Transverse colon (tissue), 4 donors: Measurements from ENCODE around the gene TOMM34. TPM values are rescaled to one million over a fixed set of nuclear protein-coding genes. Genes with fewer than 3 reads are reported as not detected.

ENCODE experiments used
- DNase-seq: peaks from one replicate; pipeline ENCODE4 v3.0.0-alpha.2; 2019
- H3K27ac ChIP-seq, 4 donors: fragments of 200-600 bp; sonication (generic); 2 replicates each; pipeline ENCODE4 v1.5.1; 2016 to 2018; ENCODE audit warnings: inconsistent platforms in 4 of 4
- H3K27me3 ChIP-seq: fragments of 200-600 bp; sonication (generic); 2 replicates; pipeline ENCODE4 v1.5.1; 2017; ENCODE audit warnings: inconsistent platforms
- H3K36me3 ChIP-seq, 4 donors: fragments of 200-600 bp; sonication (generic); 2 replicates each; pipeline ENCODE4 v1.5.1; 2017 to 2019; ENCODE audit warnings: inconsistent platforms in 4 of 4
- H3K4me1 ChIP-seq, 4 donors: fragments of 200-600 bp; sonication (generic); 2 replicates each; pipeline ENCODE4 v1.5.1; 2017 to 2020; ENCODE audit warnings: inconsistent platforms in 4 of 4
- H3K4me3 ChIP-seq, 4 donors: fragments of 200-600 bp; sonication (generic); 1 replicate in 1 of 4; 2 replicates in 3 of 4; pipeline versions ENCODE4 v1.5.1 to v1.6.1; 2017 to 2019; ENCODE audit warnings: inconsistent platforms in 4 of 4
- H3K9me3 ChIP-seq, 2 donors: fragments of 200-600 bp; sonication (generic); 2 replicates each; pipeline ENCODE4 v1.5.1; 2017 to 2019; ENCODE audit warnings: inconsistent platforms in 2 of 2
- EP300 ChIP-seq: sonication (generic); formaldehyde crosslinking; IDR thresholded peaks from one replicate; pipeline ENCODE4 v1.6.1; 2017; ENCODE audit warnings: antibody characterized with exemption, low read depth
- POLR2A ChIP-seq: fragments of 450-650 bp; IDR thresholded peaks from one replicate; pipeline ENCODE4 v1.6.1; 2016; ENCODE audit warnings: antibody characterized with exemption, mild to moderate bottlenecking, moderate library complexity
- POLR2AphosphoS5 ChIP-seq, 3 donors: sonication (generic); formaldehyde crosslinking; IDR thresholded peaks; one replicate each; pipeline ENCODE4 v1.6.1; 2016; ENCODE audit warnings: antibody characterized with exemption in 3 of 3
- WGBS, 2 donors: methylation state at CpG; one replicate each; pipeline ENCODE4 v1.1.5; 2018; ENCODE audit warnings: low coverage in 1 of 2; 5-methylcytosine and 5-hydroxymethylcytosine counted together
- in situ Hi-C, 4 donors: fragments of 200-750 bp; cut with MboI; loops; one replicate each; pipeline versions ENCODE4 v1.15.0 to v1.15.1; 2017; ENCODE audit warnings: low sequenced_read_pairs in 3 of 4, low pct_ligation_motif_present in 1 of 4, low pct_unique_long_range_greater_than_20kb in 1 of 4
- intact Hi-C: fragments of 100-400 bp; cut with DNase I; formaldehyde crosslinking; loops from one replicate; pipeline ENCODE4 v1.15.1; 2023; ENCODE audit warnings: low total_unique reads
- total RNA-seq, 4 donors: library from RNA; depleted of rRNA; stranded (reverse); fragments of >200 nt; gene quantifications; one replicate each; pipeline ENCODE4 v1.1.0, GENCODE V29; 2016
- TF ChIP-seq, protein P1 (sequence below), 5 experiments: fragments of 200-600 bp in 3 of 5; fragments of 450-650 bp in 2 of 5; sonication (generic) in 3 of 5; IDR thresholded peaks; 1 replicate in 2 of 5; 2 replicates in 3 of 5; pipeline ENCODE4 v1.5.1; 2016 to 2017; ENCODE audit warnings: antibody characterized with exemption in 5 of 5, inconsistent platforms in 3 of 5, mild to moderate bottlenecking in 2 of 5, moderate library complexity in 1 of 5

TOMM34 gene
- total RNA-seq, 4 donors from 2014 or later: 1.2 to 14.8 (median 9.4) TPM

DNA sequence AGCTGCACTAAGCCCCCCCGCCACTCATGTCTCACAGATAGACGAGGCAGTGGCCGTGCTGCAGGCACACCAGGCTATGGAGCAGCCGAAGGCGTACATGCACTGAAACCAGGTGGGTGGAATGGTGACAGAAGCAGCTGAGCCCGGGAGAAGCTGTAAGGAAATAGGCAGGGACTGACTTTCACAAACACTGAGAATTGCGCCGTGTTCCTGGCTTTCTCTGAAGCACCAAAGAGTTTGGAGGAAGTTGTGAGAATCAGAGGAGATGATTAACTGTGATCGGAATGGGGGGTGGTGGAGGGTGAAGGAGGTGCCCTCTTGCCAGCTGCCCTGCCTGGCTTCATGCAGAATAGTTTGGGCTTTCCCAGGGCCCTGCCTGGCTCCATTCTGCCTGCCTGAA is 21.6 kb downstream of the TOMM34 start:
- no peak for DNase-seq
- no peak overlapping the region for H3K4me3 ChIP-seq
- no peaks in the 10 kb centered on the region for H3K27me3 ChIP-seq
- no peak overlapping the region for H3K27ac ChIP-seq
- 77 to 100% methylated on average over 1 to 9 of the region's 9 CpGs for WGBS, 2 donors
- H3K36me3 ChIP-seq: peaks cover 0 to 13% (median 3%) of the 10 kb centered on the region in 4 donors
- TF ChIP-seq POLR2A (no peak), EP300 (no peak), POLR2AphosphoS5 (IDR thresholded peaks at IDR 0.05) (no peak)
- TF ChIP-seq, protein P1, sequence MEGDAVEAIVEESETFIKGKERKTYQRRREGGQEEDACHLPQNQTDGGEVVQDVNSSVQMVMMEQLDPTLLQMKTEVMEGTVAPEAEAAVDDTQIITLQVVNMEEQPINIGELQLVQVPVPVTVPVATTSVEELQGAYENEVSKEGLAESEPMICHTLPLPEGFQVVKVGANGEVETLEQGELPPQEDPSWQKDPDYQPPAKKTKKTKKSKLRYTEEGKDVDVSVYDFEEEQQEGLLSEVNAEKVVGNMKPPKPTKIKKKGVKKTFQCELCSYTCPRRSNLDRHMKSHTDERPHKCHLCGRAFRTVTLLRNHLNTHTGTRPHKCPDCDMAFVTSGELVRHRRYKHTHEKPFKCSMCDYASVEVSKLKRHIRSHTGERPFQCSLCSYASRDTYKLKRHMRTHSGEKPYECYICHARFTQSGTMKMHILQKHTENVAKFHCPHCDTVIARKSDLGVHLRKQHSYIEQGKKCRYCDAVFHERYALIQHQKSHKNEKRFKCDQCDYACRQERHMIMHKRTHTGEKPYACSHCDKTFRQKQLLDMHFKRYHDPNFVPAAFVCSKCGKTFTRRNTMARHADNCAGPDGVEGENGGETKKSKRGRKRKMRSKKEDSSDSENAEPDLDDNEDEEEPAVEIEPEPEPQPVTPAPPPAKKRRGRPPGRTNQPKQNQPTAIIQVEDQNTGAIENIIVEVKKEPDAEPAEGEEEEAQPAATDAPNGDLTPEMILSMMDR (IDR thresholded peaks at IDR 0.05): no peak
- H3K9me3 ChIP-seq: no peaks in the 10 kb centered on the region
- intact Hi-C loops: no loop called here
- in situ Hi-C loops: no loop called here
- no peaks in the 10 kb centered on the region for H3K4me1 ChIP-seq

DNA sequence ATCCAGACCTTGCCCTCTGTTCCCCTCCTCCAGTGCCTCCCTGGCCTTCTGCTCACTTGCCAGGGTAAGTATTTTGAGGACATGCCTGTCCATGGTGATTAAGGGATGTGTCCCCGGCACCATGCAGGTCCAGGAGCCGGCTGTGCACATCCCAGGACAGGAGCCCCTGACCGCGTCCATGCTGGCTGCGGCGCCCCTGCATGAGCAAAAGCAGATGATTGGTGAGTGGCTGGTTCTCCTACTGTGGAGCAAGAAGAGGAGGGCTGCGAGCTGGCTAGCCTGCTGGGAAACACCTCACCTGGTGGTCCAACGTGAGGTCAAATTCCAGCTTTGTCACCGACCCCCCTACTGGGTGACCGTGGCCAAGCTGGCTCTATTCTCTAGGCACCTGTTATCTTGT is 23.7 kb downstream of the TOMM34 start:
- Histone ChIP-seq H3K4me3 (no peak overlapping the region), H3K9me3 (no peaks in the 10 kb centered on the region), H3K27ac (no peak overlapping the region), H3K27me3 (no peaks in the 10 kb centered on the region), H3K36me3 (no peaks in the 10 kb centered on the region), H3K4me1 (no peaks in the 10 kb centered on the region)
- in situ Hi-C loops (no loop called here), intact Hi-C loops (no loop called here)
- TF ChIP-seq POLR2A: no peak
- TF ChIP-seq EP300: no peak
- no peak for DNase-seq
- WGBS, 2 donors: 95% methylated on average over 10 of the region's 10 CpGs; no CpG with 5 or more reads in 1 of the 2 donors

DNA sequence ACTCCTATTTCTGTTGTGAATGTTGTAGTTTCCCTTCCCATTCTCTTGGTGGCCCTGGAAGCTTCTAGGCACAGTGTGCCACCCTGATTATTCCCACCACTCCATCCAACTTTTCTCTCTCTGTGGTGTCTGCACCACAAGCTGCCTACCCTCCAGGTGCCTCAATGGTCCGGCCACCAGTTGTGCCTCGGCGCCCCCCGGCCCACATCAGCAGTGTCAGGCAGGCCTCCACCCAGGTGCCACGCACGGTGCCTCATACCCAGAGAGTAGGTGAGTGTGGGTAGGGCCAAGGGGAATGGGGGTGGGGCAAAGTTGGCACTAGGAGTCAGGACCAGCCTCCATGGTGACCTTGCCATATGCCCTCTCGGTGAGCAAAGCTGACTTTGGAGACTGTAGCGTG is 27.3 kb downstream of the TOMM34 start:
- TF ChIP-seq, protein P1 (IDR thresholded peaks at IDR 0.05): no peak
- no peak for TF ChIP-seq EP300
- no peak for TF ChIP-seq POLR2A
- TF ChIP-seq POLR2AphosphoS5 (IDR thresholded peaks at IDR 0.05): no peak
- Histone ChIP-seq H3K27me3 (no peaks in the 10 kb centered on the region), H3K4me1 (no peaks in the 10 kb centered on the region), H3K36me3 (no peaks in the 10 kb centered on the region), H3K9me3 (no peaks in the 10 kb centered on the region), H3K27ac (no peak overlapping the region), H3K4me3 (no peak overlapping the region)
- intact Hi-C loops: no loop called here
- 97% methylated on average over 8 of the region's 8 CpGs; no CpG with 5 or more reads in 1 of the 2 donors for WGBS, 2 donors
- in situ Hi-C loops: no loop called here
- DNase-seq: no peak

DNA sequence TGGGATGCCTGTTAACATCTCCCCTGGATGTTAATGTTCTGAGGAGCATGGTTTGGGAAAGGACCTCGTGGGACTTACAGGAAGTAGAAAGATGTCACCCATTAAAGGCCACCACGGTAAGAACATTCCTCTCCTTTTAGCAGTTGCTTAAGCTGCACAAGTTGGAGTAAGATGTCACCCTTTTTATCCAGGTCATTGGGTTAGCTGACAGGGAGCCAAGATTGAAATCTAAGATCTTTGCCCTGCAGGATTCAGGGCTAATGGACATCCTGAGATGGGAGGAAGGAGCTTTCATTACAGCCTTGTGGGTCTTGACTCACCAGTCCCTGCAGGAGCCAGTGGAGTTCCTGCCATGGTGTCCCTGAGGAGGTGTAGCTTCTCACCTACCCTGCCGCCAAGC is 28.3 kb downstream of the TOMM34 start:
- Histone ChIP-seq H3K9me3 (no peaks in the 10 kb centered on the region), H3K4me3 (no peak overlapping the region), H3K27ac (no peak overlapping the region), H3K36me3 (no peaks in the 10 kb centered on the region), H3K27me3 (no peaks in the 10 kb centered on the region), H3K4me1 (no peaks in the 10 kb centered on the region)
- WGBS, 2 donors: 89 to 100% methylated on average over 1 to 3 of the region's 3 CpGs
- TF ChIP-seq EP300: no peak
- no peak for TF ChIP-seq POLR2A
- TF ChIP-seq, protein P1 (IDR thresholded peaks at IDR 0.05): no peak
- TF ChIP-seq POLR2AphosphoS5 (IDR thresholded peaks at IDR 0.05): no peak
- DNase-seq: no peak
- intact Hi-C loops (no loop called here), in situ Hi-C loops (no loop called here)

DNA sequence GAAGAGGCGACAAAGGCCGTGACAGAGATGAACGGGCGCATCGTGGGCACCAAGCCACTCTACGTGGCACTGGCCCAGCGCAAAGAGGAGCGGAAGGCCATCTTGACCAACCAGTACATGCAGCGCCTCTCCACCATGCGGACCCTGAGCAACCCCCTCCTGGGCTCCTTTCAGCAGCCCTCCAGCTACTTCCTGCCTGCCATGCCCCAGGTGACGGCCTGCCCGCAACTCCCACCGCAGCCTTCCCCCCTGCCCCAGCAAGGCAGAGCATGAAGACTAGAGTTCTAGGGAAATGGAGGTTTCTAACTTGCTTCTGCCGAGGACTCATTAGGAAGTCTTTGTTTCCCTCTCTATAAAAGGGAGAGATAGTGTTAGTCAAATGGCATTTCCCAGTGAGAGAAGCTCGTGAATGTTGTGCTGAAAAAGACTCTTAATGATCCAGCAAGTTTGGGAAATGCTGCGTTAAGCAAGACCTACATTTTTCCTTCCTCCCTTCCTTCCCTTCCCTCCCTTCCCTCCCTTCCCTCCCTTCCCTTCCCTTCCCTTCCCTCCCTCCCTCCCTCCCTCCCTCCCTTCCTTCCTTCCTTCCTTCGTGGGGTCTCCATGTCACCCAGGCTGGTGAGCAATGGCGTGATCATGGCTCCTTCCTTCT is 29.6 kb downstream of the TOMM34 start:
- Histone ChIP-seq H3K36me3 (no peaks in the 10 kb centered on the region), H3K4me3 (no peak overlapping the region), H3K27ac (no peak overlapping the region), H3K9me3 (no peaks in the 10 kb centered on the region), H3K27me3 (no peaks in the 10 kb centered on the region), H3K4me1 (no peaks in the 10 kb centered on the region)
- DNase-seq: no peak
- TF ChIP-seq POLR2AphosphoS5 (IDR thresholded peaks at IDR 0.05) (no peak), POLR2A (no peak), EP300 (no peak)
- TF ChIP-seq, protein P1 (IDR thresholded peaks at IDR 0.05): no peak
- intact Hi-C loops (no loop called here), in situ Hi-C loops (no loop called here)
- WGBS, 2 donors: 83 to 93% methylated on average over 4 to 16 of the region's 18 CpGs
